ENCODE measurements around the gene SH3GLB2. TPM values are rescaled to one million over a fixed set of nuclear protein-coding genes. Genes with fewer than 3 reads are reported as not detected.

SH3GLB2 gene
- total and polyA plus RNA-seq, 2 experiments from 2014 or later, result 21.9 to 68.0 TPM

DNA sequence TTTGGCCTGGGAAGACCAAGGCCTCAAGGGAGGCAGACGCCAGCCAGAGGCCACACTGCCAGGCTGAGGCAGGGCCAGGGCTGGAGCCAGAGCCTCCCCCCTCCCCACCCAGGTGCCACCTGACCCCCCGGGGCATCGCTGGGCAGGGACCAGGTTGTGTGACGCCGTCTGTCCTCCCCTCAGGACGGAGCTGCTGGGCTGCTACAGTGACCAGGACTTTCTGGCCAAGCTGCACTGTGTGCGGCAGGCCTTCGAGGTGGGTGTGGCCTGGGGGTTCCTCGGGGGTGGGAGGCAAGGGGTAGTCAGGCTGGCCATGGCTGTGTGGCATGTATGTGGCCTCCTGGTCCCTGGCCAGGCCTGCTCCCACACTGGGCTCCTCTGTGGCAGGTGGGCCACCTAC lies 34.9 kb upstream of the SH3GLB2 start:
- Mint-ChIP-seq H3K27ac (no peak overlapping the region), H3K4me3 (no peak overlapping the region), H3K9me3 (no peaks in the 10 kb centered on the region), H3K4me1 (no peaks in the 10 kb centered on the region), H3K27me3 (ENCODE audit: insufficient read depth, low read depth, poor library complexity) (peaks cover 1% of the 10 kb centered on the region), H3K36me3 (ENCODE audit: low read depth) (peaks cover 46% of the 10 kb centered on the region)
- H3K27me3 ChIP-seq (ENCODE audit: insufficient read depth), result no peaks in the 10 kb centered on the region
- no peak overlapping the region for H3K27ac ChIP-seq (ENCODE audit: low read depth)
- ATAC-seq (no peak), DNase-seq (ENCODE audit: low spot score) (no peak)
- H3K4me3 ChIP-seq, result no peak overlapping the region
- no peak overlapping the region for H2AFZ ChIP-seq
- no peaks in the 10 kb centered on the region for H3K79me2 ChIP-seq (replicated peaks; ENCODE audit: insufficient read depth)
- H3K4me1 ChIP-seq (ENCODE audit: insufficient read depth), result no peaks in the 10 kb centered on the region
- H4K20me1 ChIP-seq (replicated peaks; ENCODE audit: insufficient read depth), result no peaks in the 10 kb centered on the region
- H3K36me3 ChIP-seq (ENCODE audit: insufficient read depth), result no peaks in the 10 kb centered on the region; the same call in 1 of the 2 replicates
- no peaks in the 10 kb centered on the region for H3K9me2 ChIP-seq (ENCODE audit: insufficient read depth)
- H3K4me2 ChIP-seq, result no peak overlapping the region
- no peaks in the 10 kb centered on the region for H3F3A ChIP-seq (replicated peaks; ENCODE audit: low read depth)
- TF ChIP-seq JUNB (IDR thresholded peaks at IDR 0.05; ENCODE audit: unreplicated experiment) (no peak), ZNF114 (CRISPR knock-in tag; IDR thresholded peaks at IDR 0.05) (no peak), STAT1 (IDR thresholded peaks at IDR 0.05; ENCODE audit: unreplicated experiment) (no peak), EZH2 (IDR thresholded peaks at IDR 0.05; ENCODE audit: low read depth, unreplicated experiment) (no peak), CREB1 (CRISPR knock-in tag; IDR thresholded peaks at IDR 0.05; ENCODE audit: low read depth) (no peak), EZH2phosphoT487 (IDR thresholded peaks at IDR 0.05; ENCODE audit: unreplicated experiment) (no peak), ZNF331 (CRISPR knock-in tag; IDR thresholded peaks at IDR 0.05; ENCODE audit: low read depth) (no peak), POLR2AphosphoS5 (IDR thresholded peaks at IDR 0.05; ENCODE audit: low read depth) (no peak), NANOG (IDR thresholded peaks at IDR 0.05; ENCODE audit: borderline replicate concordance) (no peak)
- TF ChIP-seq, protein P1, sequence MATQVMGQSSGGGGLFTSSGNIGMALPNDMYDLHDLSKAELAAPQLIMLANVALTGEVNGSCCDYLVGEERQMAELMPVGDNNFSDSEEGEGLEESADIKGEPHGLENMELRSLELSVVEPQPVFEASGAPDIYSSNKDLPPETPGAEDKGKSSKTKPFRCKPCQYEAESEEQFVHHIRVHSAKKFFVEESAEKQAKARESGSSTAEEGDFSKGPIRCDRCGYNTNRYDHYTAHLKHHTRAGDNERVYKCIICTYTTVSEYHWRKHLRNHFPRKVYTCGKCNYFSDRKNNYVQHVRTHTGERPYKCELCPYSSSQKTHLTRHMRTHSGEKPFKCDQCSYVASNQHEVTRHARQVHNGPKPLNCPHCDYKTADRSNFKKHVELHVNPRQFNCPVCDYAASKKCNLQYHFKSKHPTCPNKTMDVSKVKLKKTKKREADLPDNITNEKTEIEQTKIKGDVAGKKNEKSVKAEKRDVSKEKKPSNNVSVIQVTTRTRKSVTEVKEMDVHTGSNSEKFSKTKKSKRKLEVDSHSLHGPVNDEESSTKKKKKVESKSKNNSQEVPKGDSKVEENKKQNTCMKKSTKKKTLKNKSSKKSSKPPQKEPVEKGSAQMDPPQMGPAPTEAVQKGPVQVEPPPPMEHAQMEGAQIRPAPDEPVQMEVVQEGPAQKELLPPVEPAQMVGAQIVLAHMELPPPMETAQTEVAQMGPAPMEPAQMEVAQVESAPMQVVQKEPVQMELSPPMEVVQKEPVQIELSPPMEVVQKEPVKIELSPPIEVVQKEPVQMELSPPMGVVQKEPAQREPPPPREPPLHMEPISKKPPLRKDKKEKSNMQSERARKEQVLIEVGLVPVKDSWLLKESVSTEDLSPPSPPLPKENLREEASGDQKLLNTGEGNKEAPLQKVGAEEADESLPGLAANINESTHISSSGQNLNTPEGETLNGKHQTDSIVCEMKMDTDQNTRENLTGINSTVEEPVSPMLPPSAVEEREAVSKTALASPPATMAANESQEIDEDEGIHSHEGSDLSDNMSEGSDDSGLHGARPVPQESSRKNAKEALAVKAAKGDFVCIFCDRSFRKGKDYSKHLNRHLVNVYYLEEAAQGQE (IDR thresholded peaks at IDR 0.05; ENCODE audit: unreplicated experiment), result no peak
- TF ChIP-seq, protein P2, sequence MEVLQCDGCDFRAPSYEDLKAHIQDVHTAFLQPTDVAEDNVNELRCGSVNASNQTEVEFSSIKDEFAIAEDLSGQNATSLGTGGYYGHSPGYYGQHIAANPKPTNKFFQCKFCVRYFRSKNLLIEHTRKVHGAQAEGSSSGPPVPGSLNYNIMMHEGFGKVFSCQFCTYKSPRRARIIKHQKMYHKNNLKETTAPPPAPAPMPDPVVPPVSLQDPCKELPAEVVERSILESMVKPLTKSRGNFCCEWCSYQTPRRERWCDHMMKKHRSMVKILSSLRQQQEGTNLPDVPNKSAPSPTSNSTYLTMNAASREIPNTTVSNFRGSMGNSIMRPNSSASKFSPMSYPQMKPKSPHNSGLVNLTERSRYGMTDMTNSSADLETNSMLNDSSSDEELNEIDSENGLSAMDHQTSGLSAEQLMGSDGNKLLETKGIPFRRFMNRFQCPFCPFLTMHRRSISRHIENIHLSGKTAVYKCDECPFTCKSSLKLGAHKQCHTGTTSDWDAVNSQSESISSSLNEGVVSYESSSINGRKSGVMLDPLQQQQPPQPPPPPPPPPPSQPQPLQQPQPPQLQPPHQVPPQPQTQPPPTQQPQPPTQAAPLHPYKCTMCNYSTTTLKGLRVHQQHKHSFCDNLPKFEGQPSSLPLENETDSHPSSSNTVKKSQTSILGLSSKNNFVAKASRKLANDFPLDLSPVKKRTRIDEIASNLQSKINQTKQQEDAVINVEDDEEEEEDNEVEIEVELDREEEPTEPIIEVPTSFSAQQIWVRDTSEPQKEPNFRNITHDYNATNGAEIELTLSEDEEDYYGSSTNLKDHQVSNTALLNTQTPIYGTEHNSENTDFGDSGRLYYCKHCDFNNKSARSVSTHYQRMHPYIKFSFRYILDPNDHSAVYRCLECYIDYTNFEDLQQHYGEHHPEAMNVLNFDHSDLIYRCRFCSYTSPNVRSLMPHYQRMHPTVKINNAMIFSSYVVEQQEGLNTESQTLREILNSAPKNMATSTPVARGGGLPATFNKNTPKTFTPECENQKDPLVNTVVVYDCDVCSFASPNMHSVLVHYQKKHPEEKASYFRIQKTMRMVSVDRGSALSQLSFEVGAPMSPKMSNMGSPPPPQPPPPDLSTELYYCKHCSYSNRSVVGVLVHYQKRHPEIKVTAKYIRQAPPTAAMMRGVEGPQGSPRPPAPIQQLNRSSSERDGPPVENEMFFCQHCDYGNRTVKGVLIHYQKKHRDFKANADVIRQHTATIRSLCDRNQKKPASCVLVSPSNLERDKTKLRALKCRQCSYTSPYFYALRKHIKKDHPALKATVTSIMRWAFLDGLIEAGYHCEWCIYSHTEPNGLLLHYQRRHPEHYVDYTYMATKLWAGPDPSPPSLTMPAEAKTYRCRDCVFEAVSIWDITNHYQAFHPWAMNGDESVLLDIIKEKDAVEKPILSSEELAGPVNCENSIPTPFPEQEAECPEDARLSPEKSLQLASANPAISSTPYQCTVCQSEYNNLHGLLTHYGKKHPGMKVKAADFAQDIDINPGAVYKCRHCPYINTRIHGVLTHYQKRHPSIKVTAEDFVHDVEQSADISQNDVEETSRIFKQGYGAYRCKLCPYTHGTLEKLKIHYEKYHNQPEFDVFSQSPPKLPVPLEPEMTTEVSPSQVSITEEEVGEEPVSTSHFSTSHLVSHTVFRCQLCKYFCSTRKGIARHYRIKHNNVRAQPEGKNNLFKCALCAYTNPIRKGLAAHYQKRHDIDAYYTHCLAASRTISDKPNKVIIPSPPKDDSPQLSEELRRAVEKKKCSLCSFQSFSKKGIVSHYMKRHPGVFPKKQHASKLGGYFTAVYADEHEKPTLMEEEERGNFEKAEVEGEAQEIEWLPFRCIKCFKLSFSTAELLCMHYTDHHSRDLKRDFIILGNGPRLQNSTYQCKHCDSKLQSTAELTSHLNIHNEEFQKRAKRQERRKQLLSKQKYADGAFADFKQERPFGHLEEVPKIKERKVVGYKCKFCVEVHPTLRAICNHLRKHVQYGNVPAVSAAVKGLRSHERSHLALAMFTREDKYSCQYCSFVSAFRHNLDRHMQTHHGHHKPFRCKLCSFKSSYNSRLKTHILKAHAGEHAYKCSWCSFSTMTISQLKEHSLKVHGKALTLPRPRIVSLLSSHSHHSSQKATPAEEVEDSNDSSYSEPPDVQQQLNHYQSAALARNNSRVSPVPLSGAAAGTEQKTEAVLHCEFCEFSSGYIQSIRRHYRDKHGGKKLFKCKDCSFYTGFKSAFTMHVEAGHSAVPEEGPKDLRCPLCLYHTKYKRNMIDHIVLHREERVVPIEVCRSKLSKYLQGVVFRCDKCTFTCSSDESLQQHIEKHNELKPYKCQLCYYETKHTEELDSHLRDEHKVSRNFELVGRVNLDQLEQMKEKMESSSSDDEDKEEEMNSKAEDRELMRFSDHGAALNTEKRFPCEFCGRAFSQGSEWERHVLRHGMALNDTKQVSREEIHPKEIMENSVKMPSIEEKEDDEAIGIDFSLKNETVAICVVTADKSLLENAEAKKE (CRISPR knock-in tag; IDR thresholded peaks at IDR 0.05), result no peak
- TF ChIP-seq, protein P3, sequence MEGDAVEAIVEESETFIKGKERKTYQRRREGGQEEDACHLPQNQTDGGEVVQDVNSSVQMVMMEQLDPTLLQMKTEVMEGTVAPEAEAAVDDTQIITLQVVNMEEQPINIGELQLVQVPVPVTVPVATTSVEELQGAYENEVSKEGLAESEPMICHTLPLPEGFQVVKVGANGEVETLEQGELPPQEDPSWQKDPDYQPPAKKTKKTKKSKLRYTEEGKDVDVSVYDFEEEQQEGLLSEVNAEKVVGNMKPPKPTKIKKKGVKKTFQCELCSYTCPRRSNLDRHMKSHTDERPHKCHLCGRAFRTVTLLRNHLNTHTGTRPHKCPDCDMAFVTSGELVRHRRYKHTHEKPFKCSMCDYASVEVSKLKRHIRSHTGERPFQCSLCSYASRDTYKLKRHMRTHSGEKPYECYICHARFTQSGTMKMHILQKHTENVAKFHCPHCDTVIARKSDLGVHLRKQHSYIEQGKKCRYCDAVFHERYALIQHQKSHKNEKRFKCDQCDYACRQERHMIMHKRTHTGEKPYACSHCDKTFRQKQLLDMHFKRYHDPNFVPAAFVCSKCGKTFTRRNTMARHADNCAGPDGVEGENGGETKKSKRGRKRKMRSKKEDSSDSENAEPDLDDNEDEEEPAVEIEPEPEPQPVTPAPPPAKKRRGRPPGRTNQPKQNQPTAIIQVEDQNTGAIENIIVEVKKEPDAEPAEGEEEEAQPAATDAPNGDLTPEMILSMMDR (conservative IDR thresholded peaks at IDR 0.05; ENCODE audit: low read depth in 2 of 2), result no peak
- TF ChIP-seq, protein P4, sequence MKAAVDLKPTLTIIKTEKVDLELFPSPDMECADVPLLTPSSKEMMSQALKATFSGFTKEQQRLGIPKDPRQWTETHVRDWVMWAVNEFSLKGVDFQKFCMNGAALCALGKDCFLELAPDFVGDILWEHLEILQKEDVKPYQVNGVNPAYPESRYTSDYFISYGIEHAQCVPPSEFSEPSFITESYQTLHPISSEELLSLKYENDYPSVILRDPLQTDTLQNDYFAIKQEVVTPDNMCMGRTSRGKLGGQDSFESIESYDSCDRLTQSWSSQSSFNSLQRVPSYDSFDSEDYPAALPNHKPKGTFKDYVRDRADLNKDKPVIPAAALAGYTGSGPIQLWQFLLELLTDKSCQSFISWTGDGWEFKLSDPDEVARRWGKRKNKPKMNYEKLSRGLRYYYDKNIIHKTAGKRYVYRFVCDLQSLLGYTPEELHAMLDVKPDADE (IDR thresholded peaks at IDR 0.05), result no peak
